Activated T-helper 9 cell treated with anti-CD3 and anti-CD28 coated beads, Interleukin-2, amount 50 U/mL, for 16 hours (primary cell): ENCODE results near the gene PIK3R2.
"Not testable (repeated sequence)": the region's sequence is repeated elsewhere in the genome, so short reads cannot be mapped to it uniquely, and the experiment has no call there.

Source experiments
- DNase-seq: peaks from one replicate; pipeline ENCODE4 v3.0.0-alpha.2; 2020; ENCODE audit warnings: low read depth

PIK3R2 gene

GRCh38 chr19:18203863-18204393 is 51.0 kb downstream of the PIK3R2 start, which contains the start of gene RAB3A:
Gene RAB3A (minus strand): TSS chr19:18204042. CDS start chr19:18202740, 1,302 bp downstream.
- peak; percentile 100 for DNase-seq

- no peak for DNase-seq
Observed at GRCh38 chr19:18204394-18205199, 51.6 kb downstream of the PIK3R2 start.

DNA sequence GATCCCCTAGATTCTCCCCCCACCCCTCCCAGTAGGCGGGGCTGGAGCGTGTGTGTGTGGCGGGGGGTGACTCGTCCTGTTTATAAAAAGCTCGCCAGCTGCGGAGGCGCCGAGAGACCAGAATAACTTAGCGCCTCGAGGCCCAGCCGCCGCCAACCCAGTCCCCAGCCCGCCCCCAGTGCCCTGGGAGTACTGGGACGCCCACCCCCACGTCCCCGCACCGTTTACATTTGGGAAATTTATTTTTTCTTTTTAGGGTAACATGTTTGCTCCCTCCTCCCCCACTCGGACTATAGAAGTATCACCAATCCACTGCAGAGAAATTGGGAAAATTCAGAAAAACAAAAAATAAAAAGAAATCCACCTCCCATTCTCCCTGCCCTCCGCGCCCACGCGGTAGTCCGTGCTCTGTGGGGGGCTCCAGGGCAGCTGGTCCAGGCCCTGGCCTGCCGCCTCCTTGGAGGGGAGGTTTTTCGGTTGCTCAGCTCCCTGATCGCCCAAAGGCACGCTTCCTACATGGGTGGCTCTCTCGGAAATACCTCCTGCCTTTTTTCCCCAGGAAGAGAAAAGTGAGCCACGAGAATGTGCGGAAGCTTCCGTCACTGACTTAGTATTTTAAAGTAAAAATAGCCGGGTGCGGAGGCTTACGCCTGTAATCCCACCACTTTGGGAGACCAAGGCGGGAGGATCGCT is 52.4 kb downstream of the PIK3R2 start:
- no peak for DNase-seq

DNA sequence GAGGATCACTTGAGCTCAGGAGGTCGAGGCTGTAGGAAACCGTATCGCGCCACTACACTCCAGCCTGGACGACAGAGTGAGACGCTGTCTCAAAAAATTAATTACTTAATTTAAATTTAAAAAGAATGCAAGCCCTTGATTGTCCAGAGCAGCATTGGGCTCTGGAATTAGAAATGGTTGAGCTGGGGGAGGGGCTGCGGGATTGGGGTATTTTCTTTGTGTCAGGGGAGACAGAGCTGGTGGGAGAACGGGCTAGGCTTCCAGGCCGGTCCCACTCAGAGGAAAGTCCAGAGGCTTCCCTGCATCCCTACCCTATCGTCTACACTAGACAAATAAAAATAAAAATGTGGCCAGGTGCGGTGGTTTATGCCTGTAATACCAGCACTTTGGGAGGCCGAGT is 53.1 kb downstream of the PIK3R2 start:
- DNase-seq, result no peak

- no peak for DNase-seq
Observed at GRCh38 chr19:18208098-18208951, 55.4 kb downstream of the PIK3R2 start.

DNA sequence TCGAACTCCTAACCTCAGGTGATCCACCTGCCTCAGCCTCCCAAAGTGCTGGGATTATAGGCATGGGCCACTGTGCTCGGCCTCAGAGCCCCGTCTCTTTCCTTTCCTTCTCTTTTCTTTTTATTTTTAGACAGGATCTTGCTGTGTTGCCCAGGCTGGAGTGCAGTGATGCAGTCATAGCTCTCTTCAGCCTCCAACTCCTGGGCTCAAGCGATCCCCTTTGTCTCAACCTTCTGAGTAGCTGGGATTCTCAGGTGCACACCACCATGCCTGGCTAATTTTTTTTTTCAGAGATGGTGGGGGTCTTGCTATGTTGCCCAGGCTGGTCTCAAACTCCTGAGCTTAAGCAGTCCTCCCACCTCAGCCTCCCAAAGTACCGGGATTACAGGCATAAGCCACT is 56.9 kb downstream of the PIK3R2 start:
- not testable (repeated sequence) for DNase-seq

DNA sequence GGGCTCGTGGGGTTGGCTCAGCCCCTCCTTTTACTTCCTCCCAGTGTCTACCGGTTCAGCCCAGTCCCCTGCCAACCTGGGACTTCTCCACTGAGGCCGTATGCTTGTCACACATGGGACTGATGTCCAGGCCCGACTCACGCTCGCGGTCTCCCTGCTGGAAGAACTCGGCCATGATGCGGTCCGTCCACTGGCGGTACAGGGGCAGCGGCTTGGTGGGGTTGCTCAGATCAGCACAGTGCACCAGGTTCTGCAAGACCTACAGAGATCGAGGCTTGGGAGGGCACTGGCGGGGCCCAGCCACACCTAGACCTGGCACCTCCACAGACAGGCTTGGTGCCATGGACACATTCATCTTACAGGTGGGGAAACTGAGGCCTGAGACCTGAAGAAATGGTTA is 58.7 kb downstream of the PIK3R2 start:
- no peak for DNase-seq

- DNase-seq, result no peak
Observed at GRCh38 chr19:18214779-18215433, 61.9 kb downstream of the PIK3R2 start.

- no peak for DNase-seq
Observed at GRCh38 chr19:18216789-18217188, 63.8 kb downstream of the PIK3R2 start.

DNA sequence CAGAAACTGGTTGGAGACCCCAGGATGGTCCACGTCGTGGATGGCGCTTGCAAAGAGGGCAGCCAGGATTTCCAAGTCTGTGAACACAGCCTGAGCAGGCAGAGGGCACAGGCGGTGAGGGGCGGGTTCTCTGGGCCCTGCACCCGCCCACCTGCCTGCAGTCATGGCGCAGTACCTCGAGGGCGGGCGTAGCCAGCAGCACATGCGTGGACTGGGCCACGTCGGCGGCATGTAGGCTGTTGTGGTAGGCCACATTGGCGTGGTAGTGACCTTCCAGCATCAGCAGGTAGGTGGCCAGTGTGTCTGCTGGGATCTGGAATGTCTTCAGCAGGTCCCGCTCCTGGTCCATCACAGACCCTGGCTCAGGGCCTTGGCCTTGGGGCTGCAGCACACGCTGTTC is 65.2 kb downstream of the PIK3R2 start:
- no peak for DNase-seq

GRCh38 chr19:18218600-18218999 is 65.6 kb downstream of the PIK3R2 start:
- DNase-seq, result no peak
